PC-3 (cell line): ENCODE measurements around the gene PCSK5.

Experiments
- EZH2phosphoT487 ChIP-seq: fragments of 300-600 bp; sonication (generic); IDR thresholded peaks from 2 replicates; pipeline ENCODE4 v1.6.1; 2018; ENCODE audit warnings: mild to moderate bottlenecking, antibody characterized with exemption, low read length, borderline replicate concordance
- TF ChIP-seq, protein P1 (sequence below): fragments of 300-600 bp; sonication (generic); conservative IDR thresholded peaks from 2 replicates; pipeline ENCODE4 v1.5.1; 2017; ENCODE audit warnings: antibody characterized with exemption, low read depth, mild to moderate bottlenecking, low read length

DNA sequence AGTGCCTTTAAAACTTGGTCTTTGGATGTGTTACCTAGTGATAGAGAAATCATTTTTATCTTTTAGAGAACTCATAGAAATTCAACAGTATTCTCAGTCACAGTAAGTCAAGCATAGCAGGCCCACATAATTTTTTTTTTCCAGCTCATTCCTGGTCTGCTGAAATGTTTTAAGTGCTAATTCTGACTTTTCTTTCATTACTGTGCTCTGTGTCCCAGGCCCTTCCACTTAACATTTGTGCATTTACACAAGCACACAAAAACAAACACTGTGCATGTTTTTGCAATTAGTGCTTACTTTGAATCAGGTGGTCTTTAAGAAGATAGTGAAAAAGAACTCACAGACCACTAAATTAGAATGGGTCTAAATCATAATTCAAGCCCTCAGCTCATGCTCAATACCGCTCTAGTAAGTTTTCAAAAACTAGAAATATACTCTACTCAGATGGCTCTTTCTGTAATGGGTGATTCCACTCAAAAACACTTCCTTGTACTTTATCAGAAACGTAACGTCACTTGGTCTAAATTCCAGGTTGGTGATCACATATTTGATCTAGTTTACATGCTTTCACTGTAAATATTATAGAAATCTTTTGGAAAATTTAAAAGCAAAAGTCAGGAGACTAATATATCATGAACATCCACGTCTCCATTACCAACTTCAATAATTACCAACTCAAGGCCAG is 107.8 kb downstream of the PCSK5 start:
- TF ChIP-seq, protein P1, sequence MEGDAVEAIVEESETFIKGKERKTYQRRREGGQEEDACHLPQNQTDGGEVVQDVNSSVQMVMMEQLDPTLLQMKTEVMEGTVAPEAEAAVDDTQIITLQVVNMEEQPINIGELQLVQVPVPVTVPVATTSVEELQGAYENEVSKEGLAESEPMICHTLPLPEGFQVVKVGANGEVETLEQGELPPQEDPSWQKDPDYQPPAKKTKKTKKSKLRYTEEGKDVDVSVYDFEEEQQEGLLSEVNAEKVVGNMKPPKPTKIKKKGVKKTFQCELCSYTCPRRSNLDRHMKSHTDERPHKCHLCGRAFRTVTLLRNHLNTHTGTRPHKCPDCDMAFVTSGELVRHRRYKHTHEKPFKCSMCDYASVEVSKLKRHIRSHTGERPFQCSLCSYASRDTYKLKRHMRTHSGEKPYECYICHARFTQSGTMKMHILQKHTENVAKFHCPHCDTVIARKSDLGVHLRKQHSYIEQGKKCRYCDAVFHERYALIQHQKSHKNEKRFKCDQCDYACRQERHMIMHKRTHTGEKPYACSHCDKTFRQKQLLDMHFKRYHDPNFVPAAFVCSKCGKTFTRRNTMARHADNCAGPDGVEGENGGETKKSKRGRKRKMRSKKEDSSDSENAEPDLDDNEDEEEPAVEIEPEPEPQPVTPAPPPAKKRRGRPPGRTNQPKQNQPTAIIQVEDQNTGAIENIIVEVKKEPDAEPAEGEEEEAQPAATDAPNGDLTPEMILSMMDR = no peak
- no peak for TF ChIP-seq EZH2phosphoT487
